ENCODE data around the gene TUSC2. TPM values are rescaled to one million over a fixed set of nuclear protein-coding genes. Genes with fewer than 3 reads are reported as not detected.

TUSC2 gene
- total RNA-seq, 1 experiment from 2014 or later = 35.3 TPM

- H3K4me1 ChIP-seq (ENCODE audit: control insufficient read depth, insufficient read depth, low read length) = peaks cover 6% of the 10 kb centered on the region; the same call in 1 of the 2 replicates
Measured at GRCh38 chr3:50316657-50317242, 11.3 kb downstream of the TUSC2 start.

GRCh38 chr3:50314816-50315215 is 13.2 kb downstream of the TUSC2 start:
- ChIA-PET POLR2A (interaction anchor here (0.6 kb wide), 1 partner anchor 16 kb away, joined by 3 read pairs; the partner anchor contains the start of genes HYAL3 and NAA80), CTCF (no interaction called here)
- BruUV-seq (replicated peaks) = no TSS peak
- H3K9me3 ChIP-seq (ENCODE audit: control insufficient read depth, insufficient read depth, low read depth, low read length) = no peaks in the 10 kb centered on the region
- no peak overlapping the region for H3K4me3 ChIP-seq (ENCODE audit: low read depth in 2 of 2, low read length in 2 of 2)
- H3K27me3 ChIP-seq (ENCODE audit: control insufficient read depth, insufficient read depth, low read length) = no peaks in the 10 kb centered on the region
- ATAC-seq (no peak), DNase-seq (ENCODE audit: low read depth, low spot score) (no peak)
- intact Hi-C loops (cut with micrococcal nuclease; ENCODE audit: unreplicated experiment) (no loop called here), in situ Hi-C loops (cut with HindIII; ENCODE audit: low pct_unique_long_range_greater_than_20kb, low sequenced_read_pairs) (no loop called here)
- TF ChIP-seq POLR2AphosphoS5 (IDR thresholded peaks at IDR 0.05; ENCODE audit: low read depth, low read length) (no peak; the same call in 1 of the 2 replicates), CTCF (IDR thresholded peaks at IDR 0.05) (no peak), TCF7L2 (IDR thresholded peaks at IDR 0.05; ENCODE audit: low read depth, low read length) (no peak), REST (IDR thresholded peaks at IDR 0.05; ENCODE audit: insufficient read depth in 1 of 2, low read depth in 2 of 2, low read length in 1 of 2) (no peak), SIN3A (IDR thresholded peaks at IDR 0.05; ENCODE audit: borderline replicate concordance, insufficient read depth, low read depth, low read length) (no peak)
- no peaks in the 10 kb centered on the region for H3K36me3 ChIP-seq (ENCODE audit: control insufficient read depth, insufficient read depth, low read length)
- no peaks in the 10 kb centered on the region; the same call in 1 of the 2 replicates for H3K4me1 ChIP-seq (ENCODE audit: control insufficient read depth, insufficient read depth, low read length)
- no peak overlapping the region for H3K27ac ChIP-seq (ENCODE audit: low read length)

More at GRCh38 chr3:50316657-50317242, 11.3 kb downstream of the TUSC2 start:
- no peaks in the 10 kb centered on the region for H3K9me3 ChIP-seq (ENCODE audit: control insufficient read depth, insufficient read depth, low read depth, low read length)
- H3K4me3 ChIP-seq (ENCODE audit: low read depth in 2 of 2, low read length in 2 of 2) = no peak overlapping the region
- ChIA-PET POLR2A (no interaction called here), CTCF (no interaction called here)
- intact Hi-C loops (cut with micrococcal nuclease; ENCODE audit: unreplicated experiment) (no loop called here), in situ Hi-C loops (cut with HindIII; ENCODE audit: low pct_unique_long_range_greater_than_20kb, low sequenced_read_pairs) (no loop called here)
- no peaks in the 10 kb centered on the region for H3K27me3 ChIP-seq (ENCODE audit: control insufficient read depth, insufficient read depth, low read length)
- H3K27ac ChIP-seq (ENCODE audit: low read length) = no peak overlapping the region
- TF ChIP-seq SIN3A (IDR thresholded peaks at IDR 0.05; ENCODE audit: borderline replicate concordance, insufficient read depth, low read depth, low read length) = no peak
- no peak for TF ChIP-seq REST (IDR thresholded peaks at IDR 0.05; ENCODE audit: insufficient read depth in 1 of 2, low read depth in 2 of 2, low read length in 1 of 2)
- TF ChIP-seq TCF7L2 (IDR thresholded peaks at IDR 0.05; ENCODE audit: low read depth, low read length) = no peak
- TF ChIP-seq CTCF (IDR thresholded peaks at IDR 0.05) = no peak
- no peak for TF ChIP-seq POLR2AphosphoS5 (IDR thresholded peaks at IDR 0.05; ENCODE audit: low read depth, low read length)
- H3K36me3 ChIP-seq (ENCODE audit: control insufficient read depth, insufficient read depth, low read length) = no peaks in the 10 kb centered on the region; the same call in 1 of the 2 replicates
- DNase-seq (ENCODE audit: low read depth, low spot score) (no peak), ATAC-seq (no peak)
- no TSS peak for BruUV-seq (replicated peaks)

Data from Panc1 (cell line).